ENCODE data around the gene THBS3. TPM values are rescaled to one million over a fixed set of nuclear protein-coding genes. Genes with fewer than 3 reads are reported as not detected.

Gene THBS3
- total and polyA plus RNA-seq, 9 of the 15 experiments (the other 6 are each of a cell fraction or from before 2014, with no cell fraction given) = 0.59 to 8.3 (median 3.2) TPM

DNA sequence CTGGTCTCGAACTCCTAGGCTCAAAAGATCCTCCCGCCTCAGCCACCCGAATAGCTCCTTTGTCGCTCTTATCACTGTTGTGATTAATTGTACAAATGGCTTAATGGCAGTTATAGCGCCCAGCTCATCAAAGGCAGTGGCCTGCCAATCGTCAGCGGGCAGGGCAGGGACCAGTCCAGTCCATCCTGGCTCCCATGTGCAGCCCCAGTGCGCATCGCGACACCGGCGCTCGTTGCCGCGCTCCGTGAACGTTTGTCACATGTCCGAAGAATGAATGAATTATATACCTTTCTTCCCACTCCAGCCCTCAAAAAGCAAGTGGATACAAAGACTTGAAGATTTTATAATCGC, 19.2 kb upstream of the THBS3 start (continued):
- TF ChIP-seq, protein P1, sequence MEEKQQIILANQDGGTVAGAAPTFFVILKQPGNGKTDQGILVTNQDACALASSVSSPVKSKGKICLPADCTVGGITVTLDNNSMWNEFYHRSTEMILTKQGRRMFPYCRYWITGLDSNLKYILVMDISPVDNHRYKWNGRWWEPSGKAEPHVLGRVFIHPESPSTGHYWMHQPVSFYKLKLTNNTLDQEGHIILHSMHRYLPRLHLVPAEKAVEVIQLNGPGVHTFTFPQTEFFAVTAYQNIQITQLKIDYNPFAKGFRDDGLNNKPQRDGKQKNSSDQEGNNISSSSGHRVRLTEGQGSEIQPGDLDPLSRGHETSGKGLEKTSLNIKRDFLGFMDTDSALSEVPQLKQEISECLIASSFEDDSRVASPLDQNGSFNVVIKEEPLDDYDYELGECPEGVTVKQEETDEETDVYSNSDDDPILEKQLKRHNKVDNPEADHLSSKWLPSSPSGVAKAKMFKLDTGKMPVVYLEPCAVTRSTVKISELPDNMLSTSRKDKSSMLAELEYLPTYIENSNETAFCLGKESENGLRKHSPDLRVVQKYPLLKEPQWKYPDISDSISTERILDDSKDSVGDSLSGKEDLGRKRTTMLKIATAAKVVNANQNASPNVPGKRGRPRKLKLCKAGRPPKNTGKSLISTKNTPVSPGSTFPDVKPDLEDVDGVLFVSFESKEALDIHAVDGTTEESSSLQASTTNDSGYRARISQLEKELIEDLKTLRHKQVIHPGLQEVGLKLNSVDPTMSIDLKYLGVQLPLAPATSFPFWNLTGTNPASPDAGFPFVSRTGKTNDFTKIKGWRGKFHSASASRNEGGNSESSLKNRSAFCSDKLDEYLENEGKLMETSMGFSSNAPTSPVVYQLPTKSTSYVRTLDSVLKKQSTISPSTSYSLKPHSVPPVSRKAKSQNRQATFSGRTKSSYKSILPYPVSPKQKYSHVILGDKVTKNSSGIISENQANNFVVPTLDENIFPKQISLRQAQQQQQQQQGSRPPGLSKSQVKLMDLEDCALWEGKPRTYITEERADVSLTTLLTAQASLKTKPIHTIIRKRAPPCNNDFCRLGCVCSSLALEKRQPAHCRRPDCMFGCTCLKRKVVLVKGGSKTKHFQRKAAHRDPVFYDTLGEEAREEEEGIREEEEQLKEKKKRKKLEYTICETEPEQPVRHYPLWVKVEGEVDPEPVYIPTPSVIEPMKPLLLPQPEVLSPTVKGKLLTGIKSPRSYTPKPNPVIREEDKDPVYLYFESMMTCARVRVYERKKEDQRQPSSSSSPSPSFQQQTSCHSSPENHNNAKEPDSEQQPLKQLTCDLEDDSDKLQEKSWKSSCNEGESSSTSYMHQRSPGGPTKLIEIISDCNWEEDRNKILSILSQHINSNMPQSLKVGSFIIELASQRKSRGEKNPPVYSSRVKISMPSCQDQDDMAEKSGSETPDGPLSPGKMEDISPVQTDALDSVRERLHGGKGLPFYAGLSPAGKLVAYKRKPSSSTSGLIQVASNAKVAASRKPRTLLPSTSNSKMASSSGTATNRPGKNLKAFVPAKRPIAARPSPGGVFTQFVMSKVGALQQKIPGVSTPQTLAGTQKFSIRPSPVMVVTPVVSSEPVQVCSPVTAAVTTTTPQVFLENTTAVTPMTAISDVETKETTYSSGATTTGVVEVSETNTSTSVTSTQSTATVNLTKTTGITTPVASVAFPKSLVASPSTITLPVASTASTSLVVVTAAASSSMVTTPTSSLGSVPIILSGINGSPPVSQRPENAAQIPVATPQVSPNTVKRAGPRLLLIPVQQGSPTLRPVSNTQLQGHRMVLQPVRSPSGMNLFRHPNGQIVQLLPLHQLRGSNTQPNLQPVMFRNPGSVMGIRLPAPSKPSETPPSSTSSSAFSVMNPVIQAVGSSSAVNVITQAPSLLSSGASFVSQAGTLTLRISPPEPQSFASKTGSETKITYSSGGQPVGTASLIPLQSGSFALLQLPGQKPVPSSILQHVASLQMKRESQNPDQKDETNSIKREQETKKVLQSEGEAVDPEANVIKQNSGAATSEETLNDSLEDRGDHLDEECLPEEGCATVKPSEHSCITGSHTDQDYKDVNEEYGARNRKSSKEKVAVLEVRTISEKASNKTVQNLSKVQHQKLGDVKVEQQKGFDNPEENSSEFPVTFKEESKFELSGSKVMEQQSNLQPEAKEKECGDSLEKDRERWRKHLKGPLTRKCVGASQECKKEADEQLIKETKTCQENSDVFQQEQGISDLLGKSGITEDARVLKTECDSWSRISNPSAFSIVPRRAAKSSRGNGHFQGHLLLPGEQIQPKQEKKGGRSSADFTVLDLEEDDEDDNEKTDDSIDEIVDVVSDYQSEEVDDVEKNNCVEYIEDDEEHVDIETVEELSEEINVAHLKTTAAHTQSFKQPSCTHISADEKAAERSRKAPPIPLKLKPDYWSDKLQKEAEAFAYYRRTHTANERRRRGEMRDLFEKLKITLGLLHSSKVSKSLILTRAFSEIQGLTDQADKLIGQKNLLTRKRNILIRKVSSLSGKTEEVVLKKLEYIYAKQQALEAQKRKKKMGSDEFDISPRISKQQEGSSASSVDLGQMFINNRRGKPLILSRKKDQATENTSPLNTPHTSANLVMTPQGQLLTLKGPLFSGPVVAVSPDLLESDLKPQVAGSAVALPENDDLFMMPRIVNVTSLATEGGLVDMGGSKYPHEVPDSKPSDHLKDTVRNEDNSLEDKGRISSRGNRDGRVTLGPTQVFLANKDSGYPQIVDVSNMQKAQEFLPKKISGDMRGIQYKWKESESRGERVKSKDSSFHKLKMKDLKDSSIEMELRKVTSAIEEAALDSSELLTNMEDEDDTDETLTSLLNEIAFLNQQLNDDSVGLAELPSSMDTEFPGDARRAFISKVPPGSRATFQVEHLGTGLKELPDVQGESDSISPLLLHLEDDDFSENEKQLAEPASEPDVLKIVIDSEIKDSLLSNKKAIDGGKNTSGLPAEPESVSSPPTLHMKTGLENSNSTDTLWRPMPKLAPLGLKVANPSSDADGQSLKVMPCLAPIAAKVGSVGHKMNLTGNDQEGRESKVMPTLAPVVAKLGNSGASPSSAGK (IDR thresholded peaks at IDR 0.05) = peak; percentile 94
- no peak for TF ChIP-seq SRSF3 (IDR thresholded peaks at IDR 0.05; ENCODE audit: insufficient read depth, low read length)
- TF ChIP-seq ZNF121 (CRISPR knock-in tag; conservative IDR thresholded peaks at IDR 0.05) = no peak
- TF ChIP-seq SAP30 (IDR thresholded peaks at IDR 0.05; ENCODE audit: borderline replicate concordance, insufficient read depth, low read depth, low read length, poor library complexity, severe bottlenecking) = peak; percentile 27
- TF ChIP-seq, protein P2, sequence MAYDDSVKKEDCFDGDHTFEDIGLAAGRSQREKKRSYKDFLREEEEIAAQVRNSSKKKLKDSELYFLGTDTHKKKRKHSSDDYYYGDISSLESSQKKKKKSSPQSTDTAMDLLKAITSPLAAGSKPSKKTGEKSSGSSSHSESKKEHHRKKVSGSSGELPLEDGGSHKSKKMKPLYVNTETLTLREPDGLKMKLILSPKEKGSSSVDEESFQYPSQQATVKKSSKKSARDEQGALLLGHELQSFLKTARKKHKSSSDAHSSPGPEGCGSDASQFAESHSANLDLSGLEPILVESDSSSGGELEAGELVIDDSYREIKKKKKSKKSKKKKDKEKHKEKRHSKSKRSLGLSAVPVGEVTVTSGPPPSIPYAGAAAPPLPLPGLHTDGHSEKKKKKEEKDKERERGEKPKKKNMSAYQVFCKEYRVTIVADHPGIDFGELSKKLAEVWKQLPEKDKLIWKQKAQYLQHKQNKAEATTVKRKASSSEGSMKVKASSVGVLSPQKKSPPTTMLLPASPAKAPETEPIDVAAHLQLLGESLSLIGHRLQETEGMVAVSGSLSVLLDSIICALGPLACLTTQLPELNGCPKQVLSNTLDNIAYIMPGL (CRISPR knock-in tag; IDR thresholded peaks at IDR 0.05) = no peak
- TF ChIP-seq, protein P3, sequence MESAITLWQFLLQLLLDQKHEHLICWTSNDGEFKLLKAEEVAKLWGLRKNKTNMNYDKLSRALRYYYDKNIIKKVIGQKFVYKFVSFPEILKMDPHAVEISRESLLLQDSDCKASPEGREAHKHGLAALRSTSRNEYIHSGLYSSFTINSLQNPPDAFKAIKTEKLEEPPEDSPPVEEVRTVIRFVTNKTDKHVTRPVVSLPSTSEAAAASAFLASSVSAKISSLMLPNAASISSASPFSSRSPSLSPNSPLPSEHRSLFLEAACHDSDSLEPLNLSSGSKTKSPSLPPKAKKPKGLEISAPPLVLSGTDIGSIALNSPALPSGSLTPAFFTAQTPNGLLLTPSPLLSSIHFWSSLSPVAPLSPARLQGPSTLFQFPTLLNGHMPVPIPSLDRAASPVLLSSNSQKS (CRISPR knock-in tag; IDR thresholded peaks at IDR 0.05) = no peak
- no peak for TF ChIP-seq ZNF699 (CRISPR knock-in tag; IDR thresholded peaks at IDR 0.05; ENCODE audit: insufficient replicate concordance)
- TF ChIP-seq GABPB1 (CRISPR knock-in tag; IDR thresholded peaks at IDR 0.05) = peak; percentile 48
- TF ChIP-seq, protein P4, sequence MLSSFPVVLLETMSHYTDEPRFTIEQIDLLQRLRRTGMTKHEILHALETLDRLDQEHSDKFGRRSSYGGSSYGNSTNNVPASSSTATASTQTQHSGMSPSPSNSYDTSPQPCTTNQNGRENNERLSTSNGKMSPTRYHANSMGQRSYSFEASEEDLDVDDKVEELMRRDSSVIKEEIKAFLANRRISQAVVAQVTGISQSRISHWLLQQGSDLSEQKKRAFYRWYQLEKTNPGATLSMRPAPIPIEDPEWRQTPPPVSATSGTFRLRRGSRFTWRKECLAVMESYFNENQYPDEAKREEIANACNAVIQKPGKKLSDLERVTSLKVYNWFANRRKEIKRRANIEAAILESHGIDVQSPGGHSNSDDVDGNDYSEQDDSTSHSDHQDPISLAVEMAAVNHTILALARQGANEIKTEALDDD (IDR thresholded peaks at IDR 0.05) = no peak
- TF ChIP-seq, protein P5, sequence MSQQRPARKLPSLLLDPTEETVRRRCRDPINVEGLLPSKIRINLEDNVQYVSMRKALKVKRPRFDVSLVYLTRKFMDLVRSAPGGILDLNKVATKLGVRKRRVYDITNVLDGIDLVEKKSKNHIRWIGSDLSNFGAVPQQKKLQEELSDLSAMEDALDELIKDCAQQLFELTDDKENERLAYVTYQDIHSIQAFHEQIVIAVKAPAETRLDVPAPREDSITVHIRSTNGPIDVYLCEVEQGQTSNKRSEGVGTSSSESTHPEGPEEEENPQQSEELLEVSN (IDR thresholded peaks at IDR 0.05; ENCODE audit: borderline replicate concordance in 1 of 2, extremely low read depth in 1 of 2, insufficient read depth in 1 of 2, insufficient read length in 1 of 2, low read depth in 1 of 2, low read length in 1 of 2, poor library complexity in 1 of 2, severe bottlenecking in 1 of 2) = peak; percentile 84 to 94
